Nephron (organoid): Measurements from ENCODE around the gene MROH2A.

Source experiments
- H3K27ac Mint-ChIP-seq, 3 experiments: 2 replicates each; pipeline ENCODE4 v1.8.0; 2020; ENCODE audit warnings: mixed read lengths in 3 of 3, mild to moderate bottlenecking in 2 of 3, moderate library complexity in 1 of 3
- H3K27me3 Mint-ChIP-seq: 2 replicates; pipeline ENCODE4 v1.8.0; 2021; ENCODE audit warnings: low read depth, mild to moderate bottlenecking, moderate library complexity, mixed read lengths
- H3K36me3 Mint-ChIP-seq: 2 replicates; pipeline ENCODE4 v1.8.0; 2020; ENCODE audit warnings: low read depth, mixed read lengths
- H3K4me1 Mint-ChIP-seq: 2 replicates; pipeline ENCODE4 v1.8.0; 2020; ENCODE audit warnings: mixed read lengths
- H3K4me3 Mint-ChIP-seq, 3 experiments: 2 replicates each; pipeline ENCODE4 v1.8.0; 2020; ENCODE audit warnings: mild to moderate bottlenecking in 3 of 3, mixed read lengths in 3 of 3, moderate library complexity in 2 of 3
- H3K9me3 Mint-ChIP-seq: 2 replicates; pipeline ENCODE4 v1.8.0; 2020; ENCODE audit warnings: mixed read lengths
- TF ChIP-seq, protein P1 (sequence below), 3 experiments: fragments of 200-600 bp; sonication (generic); IDR thresholded peaks; one replicate each; pipeline ENCODE4 v1.5.0; 2021; ENCODE audit warnings: antibody characterized with exemption in 3 of 3; ENCODE audit not compliant: unreplicated experiment in 3 of 3

MROH2A gene

DNA sequence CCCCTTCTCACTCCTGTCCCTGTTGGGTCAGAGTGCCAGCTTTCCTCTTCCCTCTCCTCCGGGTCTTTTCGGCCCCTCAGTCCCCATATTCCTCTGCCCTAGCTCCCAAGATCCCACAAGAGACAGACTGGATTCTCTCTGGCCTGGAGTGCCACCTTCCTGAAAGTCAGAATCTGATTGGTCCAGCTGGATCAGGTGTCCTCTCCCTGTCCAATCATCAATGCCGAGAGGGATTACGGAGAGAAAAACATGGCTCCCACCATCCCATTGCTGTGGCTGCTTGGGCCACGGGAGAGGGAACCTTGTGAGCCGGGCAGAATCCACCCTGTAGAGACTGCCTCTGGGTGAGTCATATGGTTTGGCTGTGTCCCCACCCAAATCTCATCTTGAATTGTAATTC, 2.7 kb upstream of the MROH2A start:
- H3K4me1 Mint-ChIP-seq: no peaks in the 10 kb centered on the region
- TF ChIP-seq, protein P1, sequence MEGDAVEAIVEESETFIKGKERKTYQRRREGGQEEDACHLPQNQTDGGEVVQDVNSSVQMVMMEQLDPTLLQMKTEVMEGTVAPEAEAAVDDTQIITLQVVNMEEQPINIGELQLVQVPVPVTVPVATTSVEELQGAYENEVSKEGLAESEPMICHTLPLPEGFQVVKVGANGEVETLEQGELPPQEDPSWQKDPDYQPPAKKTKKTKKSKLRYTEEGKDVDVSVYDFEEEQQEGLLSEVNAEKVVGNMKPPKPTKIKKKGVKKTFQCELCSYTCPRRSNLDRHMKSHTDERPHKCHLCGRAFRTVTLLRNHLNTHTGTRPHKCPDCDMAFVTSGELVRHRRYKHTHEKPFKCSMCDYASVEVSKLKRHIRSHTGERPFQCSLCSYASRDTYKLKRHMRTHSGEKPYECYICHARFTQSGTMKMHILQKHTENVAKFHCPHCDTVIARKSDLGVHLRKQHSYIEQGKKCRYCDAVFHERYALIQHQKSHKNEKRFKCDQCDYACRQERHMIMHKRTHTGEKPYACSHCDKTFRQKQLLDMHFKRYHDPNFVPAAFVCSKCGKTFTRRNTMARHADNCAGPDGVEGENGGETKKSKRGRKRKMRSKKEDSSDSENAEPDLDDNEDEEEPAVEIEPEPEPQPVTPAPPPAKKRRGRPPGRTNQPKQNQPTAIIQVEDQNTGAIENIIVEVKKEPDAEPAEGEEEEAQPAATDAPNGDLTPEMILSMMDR (IDR thresholded peaks at IDR 0.05; ENCODE audit: unreplicated experiment in 3 of 3): no peak
- no peak overlapping the region for H3K4me3 Mint-ChIP-seq
- H3K36me3 Mint-ChIP-seq: no peaks in the 10 kb centered on the region
- H3K27me3 Mint-ChIP-seq: peaks cover 7% of the 10 kb centered on the region
- peaks cover 10% of the 10 kb centered on the region for H3K9me3 Mint-ChIP-seq
- no peak overlapping the region for H3K27ac Mint-ChIP-seq

DNA sequence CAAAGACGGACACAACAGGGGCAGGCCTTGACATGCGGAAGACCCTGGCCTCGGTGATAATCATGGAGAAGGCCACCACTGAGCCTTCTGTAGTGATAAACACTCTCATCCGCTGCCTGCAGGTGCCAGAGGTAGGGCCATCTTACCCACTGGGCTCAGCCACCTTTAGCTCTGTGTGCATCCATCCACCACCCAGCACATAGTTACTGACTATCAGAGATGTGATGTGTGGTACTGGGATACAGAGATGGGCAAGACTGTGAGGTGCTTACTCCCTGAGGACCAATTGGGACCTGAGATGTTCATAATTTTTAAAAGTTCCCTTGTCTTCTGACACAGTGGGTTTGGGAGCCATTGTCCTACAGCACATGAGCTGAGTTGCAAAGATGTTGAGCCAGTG, 1.6 kb downstream of the MROH2A start:
- no peak overlapping the region for H3K27ac Mint-ChIP-seq
- TF ChIP-seq, protein P1 (IDR thresholded peaks at IDR 0.05; ENCODE audit: unreplicated experiment in 3 of 3): no peak
- no peaks in the 10 kb centered on the region for H3K4me1 Mint-ChIP-seq
- no peak overlapping the region for H3K4me3 Mint-ChIP-seq
- peaks cover 4% of the 10 kb centered on the region for H3K27me3 Mint-ChIP-seq
- no peaks in the 10 kb centered on the region for H3K36me3 Mint-ChIP-seq
- H3K9me3 Mint-ChIP-seq: peaks cover 20% of the 10 kb centered on the region

DNA sequence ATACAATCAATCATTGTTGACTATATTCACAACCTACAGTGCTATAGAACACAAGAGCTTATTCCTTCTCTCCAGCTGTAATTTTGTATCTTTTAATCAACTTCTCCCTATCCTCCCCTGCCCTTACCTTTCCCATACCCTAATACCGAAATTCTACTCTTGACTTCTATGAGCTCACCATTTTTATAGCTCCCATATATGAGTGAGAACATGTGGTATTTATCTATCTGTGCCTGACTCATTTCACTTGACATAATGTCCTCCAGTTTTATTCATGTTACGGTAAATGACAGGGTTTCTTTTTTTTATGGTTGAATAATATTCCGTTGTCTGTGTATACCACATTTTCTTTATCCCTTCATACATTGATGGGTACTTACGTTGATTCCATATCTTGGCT, 2.6 kb downstream of the MROH2A start:
- Mint-ChIP-seq H3K4me3 (no peak overlapping the region), H3K27ac (no peak overlapping the region), H3K9me3 (peaks cover 20% of the 10 kb centered on the region), H3K4me1 (no peaks in the 10 kb centered on the region), H3K36me3 (no peaks in the 10 kb centered on the region), H3K27me3 (no peaks in the 10 kb centered on the region)
- TF ChIP-seq, protein P1 (IDR thresholded peaks at IDR 0.05; ENCODE audit: unreplicated experiment in 3 of 3): no peak

DNA sequence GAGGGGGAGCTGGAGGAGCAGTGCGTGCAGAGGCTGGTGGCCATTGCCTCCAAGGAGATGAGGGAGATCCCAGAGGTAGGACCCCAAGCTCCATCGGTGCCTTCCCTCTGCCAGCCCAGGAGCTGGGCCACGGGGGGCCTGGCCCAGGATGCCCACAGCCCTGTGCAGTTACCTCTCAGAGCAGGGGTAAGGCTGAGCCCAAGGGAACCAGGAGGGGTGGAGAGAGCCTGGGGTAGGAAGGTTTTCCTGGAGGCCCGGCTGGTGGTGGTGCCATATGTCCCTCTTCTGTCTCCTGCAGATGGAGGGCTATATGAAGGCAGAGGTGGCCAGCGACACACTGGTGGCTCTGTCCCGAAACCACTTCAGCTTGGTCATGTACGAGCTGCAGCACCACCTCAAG, 11.4 kb downstream of the MROH2A start:
- no peaks in the 10 kb centered on the region for H3K4me1 Mint-ChIP-seq
- H3K36me3 Mint-ChIP-seq: no peaks in the 10 kb centered on the region
- peaks cover 9% of the 10 kb centered on the region for H3K27me3 Mint-ChIP-seq
- TF ChIP-seq, protein P1 (IDR thresholded peaks at IDR 0.05; ENCODE audit: unreplicated experiment in 3 of 3): no peak
- no peak overlapping the region for H3K4me3 Mint-ChIP-seq
- peaks cover 6% of the 10 kb centered on the region for H3K9me3 Mint-ChIP-seq
- H3K27ac Mint-ChIP-seq: no peak overlapping the region

DNA sequence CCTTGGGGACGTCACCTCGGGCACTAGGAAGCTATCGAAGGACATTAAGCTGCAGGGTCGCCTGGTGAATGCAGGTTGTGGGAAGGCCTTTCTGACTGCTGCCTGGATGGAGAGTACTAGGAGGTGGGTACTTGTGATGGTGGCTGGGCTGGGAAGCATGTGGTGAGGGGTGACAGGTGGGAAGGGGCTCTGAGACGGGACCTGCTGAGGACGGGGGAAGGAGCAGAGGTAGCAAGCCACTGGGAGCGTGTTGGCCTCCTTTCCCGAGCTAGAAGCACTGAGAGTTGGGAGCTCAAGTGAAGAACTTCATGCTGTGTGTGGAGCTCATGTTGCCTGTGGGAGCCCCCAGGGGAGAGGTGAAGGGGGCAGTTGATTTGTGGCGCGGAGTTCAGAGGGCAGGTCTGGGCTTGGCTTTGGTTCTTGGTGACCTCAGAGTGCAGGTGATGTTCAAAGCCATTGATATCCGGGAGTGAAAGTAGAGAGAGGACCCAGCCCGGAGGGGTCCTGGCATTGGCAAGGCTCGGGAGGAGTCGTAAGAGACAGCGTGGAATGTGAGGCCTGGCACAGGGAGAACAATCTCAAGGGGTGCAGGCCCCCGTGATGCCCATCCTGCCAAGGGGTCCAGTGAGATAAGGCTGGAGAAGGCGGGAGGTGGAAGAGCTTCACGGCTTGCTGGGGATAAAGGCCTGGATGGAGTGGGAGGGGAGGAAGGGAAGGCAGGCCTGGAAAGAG, 13.2 kb downstream of the MROH2A start:
- no peak overlapping the region for H3K4me3 Mint-ChIP-seq
- peaks cover 13% of the 10 kb centered on the region for H3K27me3 Mint-ChIP-seq
- TF ChIP-seq, protein P1 (IDR thresholded peaks at IDR 0.05; ENCODE audit: unreplicated experiment in 3 of 3): no peak
- no peaks in the 10 kb centered on the region for H3K36me3 Mint-ChIP-seq
- H3K4me1 Mint-ChIP-seq: no peaks in the 10 kb centered on the region
- peaks cover 2% of the 10 kb centered on the region for H3K9me3 Mint-ChIP-seq
- H3K27ac Mint-ChIP-seq: no peak overlapping the region

DNA sequence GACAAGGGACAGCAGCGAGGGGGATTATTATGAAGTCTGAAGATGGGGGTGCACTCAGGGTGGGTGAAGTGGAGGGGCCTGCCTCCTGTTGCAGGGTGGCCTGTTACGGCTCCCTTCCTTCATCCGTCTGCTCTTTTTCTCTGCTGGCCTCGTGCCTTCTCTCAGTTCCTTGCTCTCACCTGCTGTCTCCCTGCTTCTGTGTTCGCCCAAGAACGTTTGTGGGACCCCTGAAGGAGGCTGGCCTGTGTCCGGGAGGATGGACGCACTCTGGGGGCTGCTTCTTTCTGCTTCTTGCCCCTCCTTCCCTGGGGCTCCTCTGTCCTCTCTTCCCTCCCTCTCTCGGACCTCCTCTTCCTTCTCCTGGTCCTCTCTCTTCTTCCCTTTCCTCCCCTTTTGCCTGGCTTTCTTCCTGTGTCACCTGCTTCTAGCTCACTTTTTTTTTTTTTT, 13.8 kb downstream of the MROH2A start:
- Mint-ChIP-seq H3K27me3 (peaks cover 13% of the 10 kb centered on the region), H3K36me3 (no peaks in the 10 kb centered on the region), H3K4me1 (no peaks in the 10 kb centered on the region), H3K9me3 (no peaks in the 10 kb centered on the region), H3K4me3 (no peak overlapping the region), H3K27ac (no peak overlapping the region)
- TF ChIP-seq, protein P1 (IDR thresholded peaks at IDR 0.05; ENCODE audit: unreplicated experiment in 3 of 3): no peak
